Keratinocyte (primary cell): ENCODE results near the gene TENM3. TPM values are rescaled to one million over a fixed set of nuclear protein-coding genes. Genes with fewer than 3 reads are reported as not detected.

Source experiments
- DNase-seq: peaks from one replicate; pipeline ENCODE4 v3.0.0-alpha.2; 2011; ENCODE audit warnings: low read depth, missing footprints, low spot score
- FAIRE-seq: peaks from 2 replicates; lab custom pipeline; 2011; peaks lifted over from hg19 to GRCh38; lab: Jason Lieb, UNC
- H2AFZ ChIP-seq: 2 replicates; pipeline ENCODE4 v1.6.0; 2012; ENCODE audit warnings: low read length, control low read depth, inconsistent platforms; ENCODE audit not compliant: control insufficient read depth
- H3K27ac ChIP-seq: 2 replicates; pipeline ENCODE4 v1.5.1; 2011; ENCODE audit warnings: low read length; ENCODE audit not compliant: control insufficient read depth, insufficient read depth
- H3K27me3 ChIP-seq: 3 replicates; pipeline ENCODE4 v1.6.0; 2011; ENCODE audit warnings: low read length; ENCODE audit not compliant: control insufficient read depth, insufficient read depth; ENCODE audit errors: extremely low read depth
- H3K36me3 ChIP-seq, 2 experiments: 2 replicates in 1 of 2; 3 replicates in 1 of 2; pipeline ENCODE4 v1.5.1; 2011; ENCODE audit warnings: low read length in 2 of 2, mild to moderate bottlenecking in 1 of 2; ENCODE audit not compliant: control insufficient read depth in 2 of 2, insufficient read depth in 2 of 2; ENCODE audit errors: extremely low read depth in 1 of 2
- H3K4me1 ChIP-seq: 3 replicates; pipeline ENCODE4 v1.5.1; 2011; ENCODE audit warnings: low read length; ENCODE audit not compliant: control insufficient read depth, insufficient read depth; ENCODE audit errors: extremely low read depth
- H3K4me2 ChIP-seq: 3 replicates; pipeline ENCODE4 v1.6.0; 2011; ENCODE audit warnings: low read depth, low read length; ENCODE audit not compliant: control insufficient read depth, insufficient read depth; ENCODE audit errors: extremely low read depth
- H3K4me3 ChIP-seq, 3 experiments: fragments of 200-600 bp in 1 of 3; sonication (generic) in 1 of 3; 2 replicates in 2 of 3; 3 replicates in 1 of 3; pipeline ENCODE4 v1.5.1; 2011 to 2016; ENCODE audit warnings: low read length in 3 of 3, mild to moderate bottlenecking in 3 of 3, control low read depth in 2 of 3, inconsistent platforms in 1 of 3, low read depth in 1 of 3, mixed read lengths in 1 of 3, mixed run types in 1 of 3, moderate library complexity in 1 of 3; ENCODE audit not compliant: control insufficient read depth in 2 of 3, insufficient read depth in 2 of 3; ENCODE audit errors: extremely low read depth in 1 of 3
- H3K79me2 ChIP-seq: 2 replicates; pipeline ENCODE4 v1.6.0; 2012; ENCODE audit warnings: low read length; ENCODE audit not compliant: control insufficient read depth, insufficient read depth
- H3K9ac ChIP-seq: 3 replicates; pipeline ENCODE4 v1.6.0; 2011; ENCODE audit warnings: low read length; ENCODE audit not compliant: control insufficient read depth, insufficient read depth; ENCODE audit errors: extremely low read depth
- H3K9me1 ChIP-seq: 3 replicates; pipeline ENCODE4 v1.6.0; 2011; ENCODE audit warnings: low read length; ENCODE audit not compliant: control insufficient read depth, insufficient read depth; ENCODE audit errors: extremely low read depth
- H3K9me3 ChIP-seq: 2 replicates; pipeline ENCODE4 v1.5.1; 2012; ENCODE audit warnings: low read depth, low read length; ENCODE audit not compliant: control insufficient read depth
- H4K20me1 ChIP-seq: 3 replicates; pipeline ENCODE4 v1.6.0; 2011; ENCODE audit warnings: low read length; ENCODE audit not compliant: control insufficient read depth, insufficient read depth; ENCODE audit errors: extremely low read depth
- CTCF ChIP-seq, 3 experiments: IDR thresholded peaks in 1 of 3; conservative IDR thresholded peaks in 1 of 3; optimal IDR thresholded peaks in 1 of 3; 2 replicates in 2 of 3; 3 replicates in 1 of 3; pipeline versions ENCODE3 to v1.5.1; 2011; ENCODE audit warnings: low read length in 3 of 3, mild to moderate bottlenecking in 3 of 3, moderate library complexity in 2 of 3, control low read depth in 1 of 3, inconsistent platforms in 1 of 3; ENCODE audit not compliant: insufficient read depth in 2 of 3; ENCODE audit errors: extremely low read depth in 1 of 3
- EZH2 ChIP-seq: IDR thresholded peaks from one replicate; pipeline ENCODE4 v1.6.1; 2012; ENCODE audit warnings: inconsistent platforms, mild to moderate bottlenecking, low read length, moderate library complexity
- dilution Hi-C: fragments of 300-500 bp; cut with MboI; formaldehyde crosslinking; loops from one replicate; pipeline ENCODE4 v1.7.0; 2020; ENCODE audit warnings: low sequenced_read_pairs; ENCODE audit not compliant: extremely low pct_ligation_motif_present
- polyA plus RNA-seq, 5 experiments: library from polyadenylated mRNA; depleted of rRNA in 3 of 5; stranded (reverse) in 3 of 5; stranded (forward) in 1 of 5; unstranded in 1 of 5; fragments of >200 nt; gene quantifications; 1 replicate in 1 of 5; 2 replicates in 3 of 5; 3 replicates in 1 of 5; pipeline versions ENCODE4 v1.2.1 to v1.2.3, GENCODE V29; 2011 to 2012; ENCODE audit warnings: missing spikeins in 2 of 5, low read depth in 1 of 5, low replicate concordance in 1 of 5

Gene TENM3
- polyA plus RNA-seq, 1 donor (not counting 4 experiments of a cell fraction or from before 2014, with no cell fraction given) = 17.0 TPM

- Histone ChIP-seq H3K27me3 (no peaks in the 10 kb centered on the region), H4K20me1 (no peaks in the 10 kb centered on the region), H3K9me3 (no peaks in the 10 kb centered on the region), H3K4me1 (no peaks in the 10 kb centered on the region), H3K9me1 (no peaks in the 10 kb centered on the region), H3K36me3 (no peaks in the 10 kb centered on the region), H3K27ac (no peak overlapping the region), H3K79me2 (no peaks in the 10 kb centered on the region), H3K4me2 (no peak overlapping the region), H3K9ac (no peak overlapping the region), H3K4me3 (no peak overlapping the region), H2AFZ (no peak overlapping the region)
- DNase-seq (no peak), FAIRE-seq (no peak)
- TF ChIP-seq EZH2 (no peak), CTCF (optimal IDR thresholded peaks at IDR 0.05 in 1 of 3, IDR thresholded peaks at IDR 0.05 in 1 of 3, conservative IDR thresholded peaks at IDR 0.05 in 1 of 3; ENCODE audit: extremely low read depth in 1 of 3, insufficient read depth in 2 of 3, low read length in 3 of 3) (no peak)
- dilution Hi-C loops = no loop called here
Observed at GRCh38 chr4:182495645-182496385, 252.6 kb downstream of the TENM3 start.

- no peaks in the 10 kb centered on the region for H3K4me1 ChIP-seq
- FAIRE-seq = no peak
- dilution Hi-C loops = no loop called here
- H3K9ac ChIP-seq = no peak overlapping the region
- no peak overlapping the region for H2AFZ ChIP-seq
- no peaks in the 10 kb centered on the region for H4K20me1 ChIP-seq
- H3K36me3 ChIP-seq = no peaks in the 10 kb centered on the region
- no peak overlapping the region for H3K4me3 ChIP-seq
- H3K4me2 ChIP-seq = no peak overlapping the region
- H3K27ac ChIP-seq = no peak overlapping the region
- no peaks in the 10 kb centered on the region for H3K79me2 ChIP-seq
- DNase-seq = no peak
- H3K27me3 ChIP-seq = no peaks in the 10 kb centered on the region
- TF ChIP-seq CTCF (optimal IDR thresholded peaks at IDR 0.05 in 1 of 3, IDR thresholded peaks at IDR 0.05 in 1 of 3, conservative IDR thresholded peaks at IDR 0.05 in 1 of 3; ENCODE audit: extremely low read depth in 1 of 3, insufficient read depth in 2 of 3, low read length in 3 of 3) = no peak
- TF ChIP-seq EZH2 = no peak
- no peaks in the 10 kb centered on the region for H3K9me1 ChIP-seq
- H3K9me3 ChIP-seq = no peaks in the 10 kb centered on the region
Observed at GRCh38 chr4:182496408-182496807, 253.2 kb downstream of the TENM3 start.
